Smooth muscle cell (in vitro differentiated cells): ENCODE results near the gene MAMDC4. TPM values are rescaled to one million over a fixed set of nuclear protein-coding genes. Genes with fewer than 3 reads are reported as not detected.

ENCODE experiments used
- DNase-seq: peaks from one replicate; lab custom pipeline; 2025; ENCODE audit not compliant: unreplicated experiment; lab: John Stamatoyannopoulos, UW
- H2AFZ ChIP-seq: fragments of 200-600 bp; sonication (generic); 2 replicates; pipeline ENCODE4 v1.6.0; 2016; ENCODE audit warnings: antibody characterized with exemption, low read depth, mild to moderate bottlenecking
- H3F3A ChIP-seq: fragments of 200-600 bp; sonication (generic); 2 replicates; pipeline ENCODE4 v1.6.0; 2017; ENCODE audit warnings: antibody characterized with exemption, low read depth
- H3K27ac ChIP-seq: fragments of 200-600 bp; sonication (generic); 2 replicates; pipeline ENCODE4 v1.5.1; 2016; ENCODE audit warnings: low read depth, mild to moderate bottlenecking
- H3K27me3 ChIP-seq: fragments of 200-600 bp; sonication (generic); 2 replicates; pipeline ENCODE4 v1.6.1; 2016; ENCODE audit warnings: low read depth, mild to moderate bottlenecking
- H3K36me3 ChIP-seq: fragments of 200-600 bp; sonication (generic); 2 replicates; pipeline ENCODE4 v1.5.1; 2016; ENCODE audit warnings: low read depth
- H3K4me1 ChIP-seq: fragments of 200-600 bp; sonication (generic); 2 replicates; pipeline ENCODE4 v1.5.1; 2016; ENCODE audit warnings: low read depth
- H3K4me2 ChIP-seq: fragments of 200-600 bp; sonication (generic); 2 replicates; pipeline ENCODE4 v1.6.0; 2016; ENCODE audit warnings: mild to moderate bottlenecking
- H3K4me3 ChIP-seq: fragments of 200-600 bp; sonication (generic); 2 replicates; pipeline ENCODE4 v1.5.1; 2016; ENCODE audit warnings: mild to moderate bottlenecking
- H3K79me2 ChIP-seq: fragments of 200-600 bp; sonication (generic); 2 replicates; pipeline ENCODE4 v1.6.0; 2016; ENCODE audit warnings: low read depth, mild to moderate bottlenecking
- H3K9ac ChIP-seq: fragments of 200-600 bp; sonication (generic); 2 replicates; pipeline ENCODE4 v1.6.0; 2016; ENCODE audit warnings: low read depth
- H3K9me3 ChIP-seq: fragments of 200-600 bp; sonication (generic); replicated peaks from 2 replicates; pipeline ENCODE4 v1.5.1; 2016; ENCODE audit warnings: low read depth
- H4K20me1 ChIP-seq: fragments of 200-600 bp; sonication (generic); 2 replicates; pipeline ENCODE4 v1.6.0; 2016; ENCODE audit warnings: low read depth
- CTCF ChIP-seq: fragments of 200-600 bp; sonication (generic); IDR thresholded peaks from 2 replicates; pipeline ENCODE4 v1.5.1; 2017; ENCODE audit warnings: borderline replicate concordance, mild to moderate bottlenecking, antibody characterized with exemption; ENCODE audit not compliant: insufficient read depth, poor library complexity, severe bottlenecking
- WGBS: methylation state at CpG from one replicate; pipeline ENCODE4 v1.1.7; 2016; ENCODE audit warnings: low lambda C conversion rate; 5-methylcytosine and 5-hydroxymethylcytosine counted together
- polyA plus RNA-seq: library from polyadenylated mRNA; unstranded; fragments of >200 nt; fragmentation: Nextera tagmentation; extraction: Ambion mirVana; gene quantifications from 2 replicates; pipeline ENCODE4 v1.2.1, GENCODE V29; 2016
- total RNA-seq: library from RNA; depleted of rRNA; stranded (reverse); fragments of >200 nt; gene quantifications from 2 replicates; pipeline ENCODE4 v1.2.3, GENCODE V29; 2014

Gene MAMDC4
- total and polyA plus RNA-seq, 2 experiments from 2014 or later: 3.8 to 7.5 TPM

- WGBS: 65% methylated on average over 15 of the region's 15 CpGs
- peak overlapping the region; percentile 37 for H3K4me2 ChIP-seq
Observed at GRCh38 chr9:136902259-136902821, 50.2 kb downstream of the MAMDC4 start.

DNA sequence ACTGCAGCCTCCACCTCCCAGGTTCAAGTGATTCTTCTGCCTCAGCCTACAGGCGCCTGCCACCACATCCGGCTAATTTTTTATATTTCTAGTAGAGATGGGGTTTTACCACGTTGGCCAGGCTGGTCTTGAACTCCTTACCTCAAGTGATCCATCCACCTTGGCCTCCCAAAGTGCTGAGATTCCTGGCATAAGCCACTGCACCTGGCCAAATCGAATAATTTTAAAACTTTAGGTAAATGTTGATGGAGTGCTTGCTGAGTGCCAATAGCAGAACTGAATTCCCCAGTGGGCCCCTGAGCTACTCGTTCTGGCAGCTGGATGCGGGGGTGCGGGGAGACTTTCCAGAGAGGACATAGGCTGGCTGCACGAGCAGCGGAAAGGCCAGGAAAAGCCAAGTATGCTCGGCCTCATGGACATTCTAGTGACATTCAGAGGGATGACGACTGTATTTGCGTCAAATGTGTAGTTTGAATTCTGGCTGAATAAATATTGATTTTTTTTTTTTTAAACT, 51.0 kb downstream of the MAMDC4 start:
- no peak for TF ChIP-seq CTCF
- Histone ChIP-seq H3K79me2 (no peaks in the 10 kb centered on the region), H3K4me3 (no peak overlapping the region), H3K27ac (peak overlapping the region; percentile 88), H4K20me1 (peaks cover 8% of the 10 kb centered on the region), H3K36me3 (no peaks in the 10 kb centered on the region), H3K9ac (peak overlapping the region; percentile 63), H3K4me2 (no peak overlapping the region), H3K4me1 (peaks cover 4% of the 10 kb centered on the region), H3K9me3 (no peaks in the 10 kb centered on the region), H3K27me3 (no peaks in the 10 kb centered on the region), H3F3A (no peaks in the 10 kb centered on the region), H2AFZ (no peak overlapping the region)
- 92% methylated on average over 12 of the region's 12 CpGs for whole genome bisulfite sequencing
- DNase-seq: no peak

More at GRCh38 chr9:136902259-136902821, 50.2 kb downstream of the MAMDC4 start:
- H4K20me1 ChIP-seq: peaks cover 11% of the 10 kb centered on the region
- H2AFZ ChIP-seq: no peak overlapping the region
- DNase-seq: peak; percentile 42
- H3F3A ChIP-seq: no peaks in the 10 kb centered on the region
- no peaks in the 10 kb centered on the region for H3K36me3 ChIP-seq
- no peak for TF ChIP-seq CTCF
- H3K27ac ChIP-seq: peak overlapping the region; percentile 88
- H3K4me3 ChIP-seq: no peak overlapping the region
- H3K4me1 ChIP-seq: peaks cover 4% of the 10 kb centered on the region
- H3K9me3 ChIP-seq: no peaks in the 10 kb centered on the region
- peak overlapping the region; percentile 74 for H3K9ac ChIP-seq
- no peaks in the 10 kb centered on the region for H3K27me3 ChIP-seq
- H3K79me2 ChIP-seq: no peaks in the 10 kb centered on the region

GRCh38 chr9:136906266-136906665, 54.1 kb downstream of the MAMDC4 start:
- Histone ChIP-seq H4K20me1 (peaks cover under 1% of the 10 kb centered on the region), H2AFZ (no peak overlapping the region), H3K9ac (no peak overlapping the region), H3K27me3 (no peaks in the 10 kb centered on the region), H3K4me1 (peaks cover 4% of the 10 kb centered on the region), H3K9me3 (no peaks in the 10 kb centered on the region), H3K27ac (no peak overlapping the region), H3K36me3 (no peaks in the 10 kb centered on the region), H3K79me2 (no peaks in the 10 kb centered on the region), H3F3A (no peaks in the 10 kb centered on the region), H3K4me2 (no peak overlapping the region), H3K4me3 (no peak overlapping the region)
- no peak for TF ChIP-seq CTCF
- DNase-seq: no peak
- WGBS: 91% methylated on average over 4 of the region's 4 CpGs
